SK-N-SH (cell line): ENCODE results near the gene LMAN2. TPM values are rescaled to one million over a fixed set of nuclear protein-coding genes. Genes with fewer than 3 reads are reported as not detected.

Experiments
- CTCF ChIA-PET: fragments of 300-600, 350-600 bp; formaldehyde crosslinking; extraction: SDS; loops from one replicate; lab custom pipeline; 2021; lab: Yijun Ruan, JAX
- POLR2A ChIA-PET: fragments of 350-600 bp; sonication (Branson Sonifier 250); formaldehyde crosslinking; extraction: SDS; loops from one replicate; lab custom pipeline; 2020; ENCODE audit warnings: antibody characterized with exemption, inconsistent platforms; lab: Yijun Ruan, JAX
- DNase-seq: peaks from one replicate; pipeline ENCODE4 v3.0.0; 2012
- H2AFZ ChIP-seq: fragments of 200-600 bp; sonication (generic); 2 replicates; pipeline ENCODE4 v1.8.1; 2016; ENCODE audit warnings: antibody characterized with exemption, mild to moderate bottlenecking, low read depth
- H3F3A ChIP-seq: fragments of 200-600 bp; sonication (generic); replicated peaks from 2 replicates; pipeline ENCODE3; 2016; ENCODE audit warnings: antibody characterized with exemption, mild to moderate bottlenecking; ENCODE audit not compliant: insufficient read depth
- H3K27ac ChIP-seq, 2 experiments: fragments of 200-500 bp in 1 of 2; fragments of 200-600 bp in 1 of 2; sonication (Bioruptor generic) in 1 of 2; sonication (generic), shearing (Covaris generic) in 1 of 2; 2 replicates each; pipeline versions ENCODE4 v1.5.1 to v1.6.1; 2014 to 2016; ENCODE audit warnings: low read depth in 2 of 2, inconsistent platforms in 1 of 2, low read length in 1 of 2, mild to moderate bottlenecking in 1 of 2, mixed read lengths in 1 of 2
- H3K27me3 ChIP-seq: fragments of 200-600 bp; sonication (generic), shearing (Covaris generic); 2 replicates; pipeline ENCODE4 v1.6.1; 2016; ENCODE audit warnings: mixed run types; ENCODE audit not compliant: insufficient read depth
- H3K36me3 ChIP-seq, 2 experiments: fragments of 200-500 bp in 1 of 2; fragments of 200-600 bp in 1 of 2; sonication (Bioruptor generic) in 1 of 2; sonication (generic) in 1 of 2; replicated peaks in 1 of 2; 2 replicates each; pipeline versions ENCODE3 to v1.5.1; 2014 to 2016; ENCODE audit warnings: low read length in 1 of 2, mild to moderate bottlenecking in 1 of 2; ENCODE audit not compliant: insufficient read depth in 2 of 2, control insufficient read depth in 1 of 2
- H3K4me1 ChIP-seq, 2 experiments: fragments of 200-500 bp in 1 of 2; fragments of 200-600 bp in 1 of 2; sonication (Bioruptor generic) in 1 of 2; sonication (generic), shearing (Covaris generic) in 1 of 2; 2 replicates each; pipeline versions ENCODE4 v1.5.1 to v1.6.1; 2014 to 2016; ENCODE audit warnings: low read depth in 1 of 2, low read length in 1 of 2, mixed run types in 1 of 2; ENCODE audit not compliant: insufficient read depth in 2 of 2, control insufficient read depth in 1 of 2
- H3K4me2 ChIP-seq: fragments of 200-600 bp; sonication (generic), shearing (Covaris generic); 2 replicates; pipeline ENCODE4 v1.6.1; 2017; ENCODE audit warnings: mixed run types
- H3K4me3 ChIP-seq, 2 experiments: fragments of 200-500 bp in 1 of 2; fragments of 200-600 bp in 1 of 2; sonication (Bioruptor generic) in 1 of 2; sonication (generic), shearing (Covaris generic) in 1 of 2; 2 replicates each; pipeline versions ENCODE4 v1.5.1 to v1.8.1; 2014 to 2016; ENCODE audit warnings: low read depth in 2 of 2, inconsistent platforms in 1 of 2, low read length in 1 of 2, mild to moderate bottlenecking in 1 of 2, mixed read lengths in 1 of 2, moderate library complexity in 1 of 2
- H3K79me2 ChIP-seq: fragments of 200-600 bp; sonication (generic); 2 replicates; pipeline ENCODE4 v1.8.1; 2017; ENCODE audit warnings: mild to moderate bottlenecking; ENCODE audit not compliant: insufficient read depth
- H3K9ac ChIP-seq: fragments of 200-600 bp; sonication (generic); 2 replicates; pipeline ENCODE4 v1.6.1; 2017; ENCODE audit warnings: mixed run types
- H3K9me2 ChIP-seq: fragments of 200-600 bp; sonication (generic); 2 replicates; pipeline ENCODE4 v1.6.1; 2017; ENCODE audit warnings: mixed run types
- H3K9me3 ChIP-seq: fragments of 200-600 bp; sonication (generic); 2 replicates; pipeline ENCODE4 v1.6.1; 2017; ENCODE audit warnings: mixed run types, mild to moderate bottlenecking, moderate library complexity
- H4K20me1 ChIP-seq: fragments of 200-600 bp; sonication (generic); 2 replicates; pipeline ENCODE4 v1.6.1; 2017; ENCODE audit warnings: mild to moderate bottlenecking, mixed run types; ENCODE audit not compliant: insufficient read depth
- EP300 ChIP-seq, 2 experiments: IDR thresholded peaks; 2 replicates each; pipeline versions ENCODE4 v1.4.0 to v1.6.1; 2012; ENCODE audit warnings: borderline replicate concordance in 1 of 2, low read depth in 1 of 2, low read length in 1 of 2
- EZH2phosphoT487 ChIP-seq: fragments of 200-600 bp; sonication (generic); IDR thresholded peaks from 2 replicates; pipeline ENCODE4 v1.6.1; 2017; ENCODE audit warnings: low read depth, mixed run types, mild to moderate bottlenecking, antibody characterized with exemption, moderate library complexity, borderline replicate concordance
- FOSL2 ChIP-seq: IDR thresholded peaks from 2 replicates; pipeline ENCODE4 v1.4.0; 2012; ENCODE audit warnings: low read depth, mild to moderate bottlenecking, moderate library complexity, borderline replicate concordance
- FOXM1 ChIP-seq: IDR thresholded peaks from 2 replicates; pipeline ENCODE4 v1.4.0; 2012; ENCODE audit warnings: low read depth, mild to moderate bottlenecking
- MAX ChIP-seq: IDR thresholded peaks from 2 replicates; pipeline ENCODE4 v1.4.0; 2012; ENCODE audit warnings: low read depth
- NRF1 ChIP-seq: IDR thresholded peaks from 2 replicates; pipeline ENCODE4 v1.6.1; 2012; ENCODE audit warnings: low read depth, mild to moderate bottlenecking, low read length
- RAD21 ChIP-seq: IDR thresholded peaks from 2 replicates; pipeline ENCODE4 v1.6.1; 2012; ENCODE audit warnings: mild to moderate bottlenecking, low read length
- REST ChIP-seq: IDR thresholded peaks from 2 replicates; pipeline ENCODE4 v1.6.1; 2012; ENCODE audit warnings: mild to moderate bottlenecking, low read depth, low read length, moderate library complexity
- RFX5 ChIP-seq: IDR thresholded peaks from 2 replicates; pipeline ENCODE4 v1.6.1; 2012; ENCODE audit warnings: mild to moderate bottlenecking, improper control_type of control experiment, low read length
- SIN3A ChIP-seq: IDR thresholded peaks from 2 replicates; pipeline ENCODE4 v1.6.1; 2012; ENCODE audit warnings: low read depth, mild to moderate bottlenecking, low read length, moderate library complexity, borderline replicate concordance
- TEAD4 ChIP-seq: IDR thresholded peaks from 2 replicates; pipeline ENCODE4 v1.4.0; 2012; ENCODE audit warnings: mild to moderate bottlenecking, borderline replicate concordance; ENCODE audit not compliant: insufficient read depth
- USF1 ChIP-seq: IDR thresholded peaks from 2 replicates; pipeline ENCODE4 v1.4.0; 2012; ENCODE audit warnings: low read depth, borderline replicate concordance
- USF2 ChIP-seq: fragments of 150-350 bp; IDR thresholded peaks from 2 replicates; pipeline ENCODE4 v1.6.1; 2017; ENCODE audit warnings: antibody characterized with exemption, low read length, low read depth, borderline replicate concordance
- YY1 ChIP-seq: IDR thresholded peaks from 2 replicates; pipeline ENCODE4 v1.4.0; 2012; ENCODE audit warnings: low read depth, mild to moderate bottlenecking
- WGBS: methylation state at CpG from one replicate; pipeline ENCODE4 v1.1.6; 2017; ENCODE audit warnings: low lambda C conversion rate; 5-methylcytosine and 5-hydroxymethylcytosine counted together
- polyA plus RNA-seq, 3 experiments: library from polyadenylated mRNA; depleted of rRNA; stranded (reverse); fragments of >200 nt; gene quantifications; 2 replicates each; pipeline ENCODE4 v1.2.3, GENCODE V29; 2012

The LMAN2 gene
- polyA plus RNA-seq, 1 of the 3 experiments (the other 2 are of a cell fraction) = 500 TPM

GRCh38 chr5:177349762-177350161 lies 1.7 kb downstream of the LMAN2 start:
- H3K27me3 ChIP-seq = no peaks in the 10 kb centered on the region
- peaks cover 12% of the 10 kb centered on the region; the same call in 1 of the 2 replicates for H4K20me1 ChIP-seq
- peak overlapping the region; percentile 97; the same call in 1 of the 2 replicates for H3K9ac ChIP-seq
- H3K27ac ChIP-seq = no peak overlapping the region
- peaks cover 16 to 25% of the 10 kb centered on the region in 2 experiments for H3K36me3 ChIP-seq
- H3K79me2 ChIP-seq = peaks cover 67% of the 10 kb centered on the region
- POLR2A ChIA-PET = interaction anchor here (1.0 kb wide), 1 partner anchor 11 kb away, joined by 5 read pairs; no protein-coding TSS in a partner anchor
- no peak for DNase-seq
- H3K4me3 ChIP-seq = peak overlapping the region; percentile 96 to 100
- H3F3A ChIP-seq = no peaks in the 10 kb centered on the region
- CTCF ChIA-PET = interaction anchor here (1.4 to 3.0 kb wide), 2 partner anchors 13 to 55 kb away, joined by 3 to 10 read pairs; no protein-coding TSS in a partner anchor
- no peak for TF ChIP-seq EP300 (IDR thresholded peaks at IDR 0.05; ENCODE audit: borderline replicate concordance in 1 of 2, low read depth in 1 of 2, low read length in 1 of 2)
- no peak for TF ChIP-seq FOXM1
- TF ChIP-seq RAD21 = no peak
- TF ChIP-seq RFX5 = no peak
- TF ChIP-seq USF1 = no peak
- no peak for TF ChIP-seq REST
- no peak for TF ChIP-seq EZH2phosphoT487
- 83% methylated on average over 5 of the region's 5 CpGs for WGBS
- H3K4me2 ChIP-seq = peak overlapping the region; percentile 92
- H2AFZ ChIP-seq = no peak overlapping the region
- peaks cover 5 to 23% of the 10 kb centered on the region in 2 experiments; a peak in 3 of 4 replicates for H3K4me1 ChIP-seq
- no peaks in the 10 kb centered on the region for H3K9me3 ChIP-seq
- H3K9me2 ChIP-seq = no peaks in the 10 kb centered on the region

- no peaks in the 10 kb centered on the region for H3F3A ChIP-seq
- no peak overlapping the region for H3K9ac ChIP-seq
- no peak for DNase-seq
- 46% methylated on average over 3 of the region's 3 CpGs for WGBS
- H3K9me3 ChIP-seq = no peaks in the 10 kb centered on the region
- H2AFZ ChIP-seq = no peak overlapping the region
- POLR2A ChIA-PET = no interaction called here
- peaks cover 72% of the 10 kb centered on the region for H3K79me2 ChIP-seq
- H3K4me2 ChIP-seq = peak overlapping the region; percentile 92
- CTCF ChIA-PET = interaction anchor here (1.3 to 1.4 kb wide), 2 partner anchors 13 to 33 kb away, joined by 3 to 4 read pairs; no protein-coding TSS in a partner anchor
- H3K4me1 ChIP-seq = peaks cover 5 to 23% of the 10 kb centered on the region in 2 experiments; a peak in 3 of 4 replicates
- H4K20me1 ChIP-seq = peaks cover 12% of the 10 kb centered on the region; the same call in 1 of the 2 replicates
- H3K27ac ChIP-seq = no peak overlapping the region
- no peaks in the 10 kb centered on the region for H3K27me3 ChIP-seq
- peak overlapping the region in 1 of 2 experiments; percentile 48; a peak in 2 of 4 replicates for H3K4me3 ChIP-seq
- TF ChIP-seq YY1 = no peak
- TF ChIP-seq MAX = no peak
- no peak for TF ChIP-seq TEAD4
- TF ChIP-seq NRF1 = no peak
- no peak for TF ChIP-seq SIN3A
- no peak for TF ChIP-seq FOSL2
- TF ChIP-seq USF2 = no peak
- no peaks in the 10 kb centered on the region for H3K9me2 ChIP-seq
- peaks cover 16 to 29% of the 10 kb centered on the region in 2 experiments for H3K36me3 ChIP-seq
Observed at GRCh38 chr5:177349362-177349647, 2.2 kb downstream of the LMAN2 start.
